Trophoblast cell (in vitro differentiated cells and primary cell): ENCODE measurements around the gene ZNF212.

Experiments used
- DNase-seq, 2 donors: peaks; one replicate each; pipeline ENCODE4 v3.0.0-alpha.2; 2016
- H2AFZ ChIP-seq: 2 replicates; pipeline ENCODE4 v1.6.1; 2013; ENCODE audit warnings: low read length, moderate library complexity, mild to moderate bottlenecking; ENCODE audit not compliant: insufficient read depth, poor library complexity
- H2AK5ac ChIP-seq: 2 replicates; pipeline ENCODE4 v1.6.1; 2013; ENCODE audit warnings: mild to moderate bottlenecking, low read length
- H2BK120ac ChIP-seq: 2 replicates; pipeline ENCODE4 v1.6.1; 2013; ENCODE audit warnings: low read length, mild to moderate bottlenecking, moderate library complexity; ENCODE audit not compliant: insufficient read depth, poor library complexity
- H2BK12ac ChIP-seq: 2 replicates; pipeline ENCODE4 v1.6.1; 2013; ENCODE audit warnings: mild to moderate bottlenecking, low read length, moderate library complexity
- H2BK5ac ChIP-seq: 2 replicates; pipeline ENCODE4 v1.6.1; 2013; ENCODE audit warnings: low read length, low read depth, moderate library complexity, mild to moderate bottlenecking; ENCODE audit not compliant: poor library complexity
- H3K14ac ChIP-seq: 2 replicates; pipeline ENCODE4 v1.6.1; 2013; ENCODE audit warnings: mild to moderate bottlenecking, low read length
- H3K18ac ChIP-seq: 2 replicates; pipeline ENCODE4 v1.6.1; 2013; ENCODE audit warnings: mild to moderate bottlenecking, low read length
- H3K23ac ChIP-seq: 2 replicates; pipeline ENCODE4 v1.6.1; 2013; ENCODE audit warnings: low read length
- H3K27ac ChIP-seq: 2 replicates; pipeline ENCODE4 v1.5.1; 2013; ENCODE audit warnings: low read depth, mild to moderate bottlenecking, inconsistent platforms, low read length, moderate library complexity
- H3K27me3 ChIP-seq: 2 replicates; pipeline ENCODE4 v1.6.1; 2013; ENCODE audit warnings: inconsistent platforms, mild to moderate bottlenecking, low read length, moderate library complexity; ENCODE audit not compliant: insufficient read depth
- H3K36me3 ChIP-seq, 2 experiments: 1 replicate in 1 of 2; 2 replicates in 1 of 2; pipeline ENCODE4 v1.6.1; 2013; ENCODE audit warnings: low read length in 2 of 2, mild to moderate bottlenecking in 2 of 2, moderate library complexity in 1 of 2; ENCODE audit not compliant: insufficient read depth in 2 of 2, control insufficient read depth in 1 of 2
- H3K4ac ChIP-seq: 2 replicates; pipeline ENCODE4 v1.6.1; 2013; ENCODE audit warnings: low read depth, mild to moderate bottlenecking, low read length, moderate library complexity
- H3K4me1 ChIP-seq, 2 experiments: 1 replicate in 1 of 2; 2 replicates in 1 of 2; pipeline ENCODE4 v1.6.1; 2013; ENCODE audit warnings: low read length in 2 of 2, mild to moderate bottlenecking in 2 of 2, moderate library complexity in 1 of 2; ENCODE audit not compliant: insufficient read depth in 2 of 2, control insufficient read depth in 1 of 2
- H3K4me2 ChIP-seq: 2 replicates; pipeline ENCODE4 v1.6.1; 2013; ENCODE audit warnings: inconsistent platforms, mild to moderate bottlenecking, low read length, moderate library complexity
- H3K4me3 ChIP-seq: 2 replicates; pipeline ENCODE4 v1.5.1; 2013; ENCODE audit warnings: mild to moderate bottlenecking, low read depth, low read length, inconsistent platforms
- H3K79me1 ChIP-seq: one replicate; pipeline ENCODE4 v1.6.1; 2013; ENCODE audit warnings: low read length
- H3K79me2 ChIP-seq: 2 replicates; pipeline ENCODE4 v1.6.1; 2013; ENCODE audit warnings: low read length, mild to moderate bottlenecking; ENCODE audit not compliant: control insufficient read depth, insufficient read depth, poor library complexity
- H3K9ac ChIP-seq: 2 replicates; pipeline ENCODE4 v1.6.1; 2013; ENCODE audit warnings: mild to moderate bottlenecking, low read length
- H3K9me3 ChIP-seq: 2 replicates; pipeline ENCODE4 v1.6.1; 2013; ENCODE audit warnings: low read depth, mild to moderate bottlenecking, control low read depth, inconsistent platforms, low read length; ENCODE audit not compliant: insufficient read depth
- H4K12ac ChIP-seq: 2 replicates; pipeline ENCODE4 v1.6.1; 2013; ENCODE audit warnings: low read depth, mild to moderate bottlenecking, low read length, moderate library complexity
- H4K8ac ChIP-seq: 2 replicates; pipeline ENCODE4 v1.6.1; 2013; ENCODE audit warnings: low read depth, mild to moderate bottlenecking, low read length, moderate library complexity
- H4K91ac ChIP-seq: one replicate; pipeline ENCODE4 v1.6.1; 2013; ENCODE audit warnings: low read depth, mild to moderate bottlenecking, low read length, moderate library complexity
- WGBS: extraction: QIAGEN DNeasy Blood & Tissue Kit; methylation state at CpG from one replicate; pipeline ENCODE4 v1.1.7; 2013; ENCODE audit warnings: missing lambda C conversion rate; ENCODE audit not compliant: insufficient read length, insufficient coverage; ENCODE audit errors: extremely low coverage; 5-methylcytosine and 5-hydroxymethylcytosine counted together

The ZNF212 gene

GRCh38 chr7:149196151-149196704 lies 43.2 kb upstream of the ZNF212 start:
- Histone ChIP-seq H3K9me3 (peaks cover 7% of the 10 kb centered on the region), H3K4ac (peak overlapping the region; percentile 88), H3K4me1 (peaks cover 9 to 11% of the 10 kb centered on the region in 2 experiments), H2BK120ac (peak overlapping the region; percentile 56), H3K27me3 (no peaks in the 10 kb centered on the region), H3K4me2 (peak overlapping the region; percentile 95), H3K9ac (peak overlapping the region; percentile 100), H3K18ac (peak overlapping the region; percentile 37), H2AK5ac (peak overlapping the region; percentile 83), H3K4me3 (peak overlapping the region; percentile 97), H4K91ac (peak overlapping the region; percentile 91), H2AFZ (peak overlapping the region; percentile 68), H3K23ac (no peak overlapping the region), H3K14ac (peak overlapping the region; percentile 92), H3K79me2 (peaks cover 12% of the 10 kb centered on the region), H4K8ac (peak overlapping the region; percentile 92), H2BK5ac (peak overlapping the region; percentile 93), H4K12ac (peak overlapping the region; percentile 77), H3K79me1 (peaks cover 3% of the 10 kb centered on the region), H3K36me3 (peaks cover 26 to 27% of the 10 kb centered on the region in 2 experiments), H3K27ac (peak overlapping the region; percentile 79), H2BK12ac (no peak overlapping the region)
- no CpG with 5 or more reads among the region's 17 CpGs for whole genome bisulfite sequencing
- no peak for DNase-seq

GRCh38 chr7:149196705-149197171 lies 42.7 kb upstream of the ZNF212 start:
- Histone ChIP-seq H2BK12ac (no peak overlapping the region), H4K8ac (no peak overlapping the region), H3K4me1 (peaks cover 9 to 11% of the 10 kb centered on the region in 2 experiments), H3K9me3 (peaks cover 7% of the 10 kb centered on the region), H2AK5ac (no peak overlapping the region), H4K12ac (peak overlapping the region; percentile 77), H3K9ac (peak overlapping the region; percentile 100), H3K14ac (peak overlapping the region; percentile 92), H3K4me3 (peak overlapping the region; percentile 97), H4K91ac (no peak overlapping the region), H3K27ac (no peak overlapping the region), H3K27me3 (no peaks in the 10 kb centered on the region), H3K23ac (no peak overlapping the region), H2AFZ (peak overlapping the region; percentile 39), H2BK120ac (peak overlapping the region; percentile 56), H3K4me2 (peak overlapping the region; percentile 95), H3K79me1 (peaks cover 3% of the 10 kb centered on the region), H3K36me3 (peaks cover 29 to 30% of the 10 kb centered on the region in 2 experiments), H2BK5ac (no peak overlapping the region), H3K4ac (peak overlapping the region; percentile 88), H3K79me2 (peaks cover 12% of the 10 kb centered on the region), H3K18ac (peak overlapping the region; percentile 67)
- no peak for DNase-seq
- WGBS = no CpG with 5 or more reads among the region's 7 CpGs

GRCh38 chr7:149197675-149198074 lies 41.8 kb upstream of the ZNF212 start:
- Histone ChIP-seq H2AK5ac (no peak overlapping the region), H3K23ac (no peak overlapping the region), H3K9ac (no peak overlapping the region), H3K27me3 (no peaks in the 10 kb centered on the region), H3K9me3 (peaks cover 7% of the 10 kb centered on the region), H4K91ac (no peak overlapping the region), H3K14ac (no peak overlapping the region), H3K27ac (no peak overlapping the region), H3K4me1 (peaks cover 9 to 11% of the 10 kb centered on the region in 2 experiments), H3K18ac (no peak overlapping the region), H3K4me3 (no peak overlapping the region), H3K4me2 (no peak overlapping the region), H2AFZ (no peak overlapping the region), H3K36me3 (peaks cover 31 to 32% of the 10 kb centered on the region in 2 experiments), H4K12ac (no peak overlapping the region), H3K4ac (no peak overlapping the region), H3K79me2 (peaks cover 12% of the 10 kb centered on the region), H2BK5ac (no peak overlapping the region), H2BK12ac (no peak overlapping the region), H3K79me1 (peaks cover 3% of the 10 kb centered on the region), H2BK120ac (no peak overlapping the region), H4K8ac (no peak overlapping the region)
- no CpG with 5 or more reads among the region's 4 CpGs for WGBS
- DNase-seq = peak; percentile 44 to 52

- Histone ChIP-seq H2AK5ac (no peak overlapping the region), H3K4ac (no peak overlapping the region), H4K91ac (no peak overlapping the region), H3K9ac (no peak overlapping the region), H2AFZ (no peak overlapping the region), H3K4me2 (no peak overlapping the region), H2BK120ac (no peak overlapping the region), H3K4me1 (peaks cover 12 to 15% of the 10 kb centered on the region in 2 experiments), H4K8ac (no peak overlapping the region), H3K9me3 (peaks cover 7% of the 10 kb centered on the region), H3K36me3 (peaks cover 31 to 32% of the 10 kb centered on the region in 2 experiments), H3K18ac (no peak overlapping the region), H3K27me3 (no peaks in the 10 kb centered on the region), H2BK12ac (no peak overlapping the region), H3K23ac (no peak overlapping the region), H2BK5ac (no peak overlapping the region), H3K27ac (no peak overlapping the region), H3K79me2 (peaks cover 12% of the 10 kb centered on the region), H3K79me1 (peaks cover 6% of the 10 kb centered on the region), H4K12ac (no peak overlapping the region), H3K4me3 (peak overlapping the region; percentile 52), H3K14ac (no peak overlapping the region)
- DNase-seq = no peak
- WGBS = no CpG with 5 or more reads among the region's 22 CpGs
These were observed 41.2 kb upstream of the ZNF212 start for GRCh38 chr7:149198161-149198816.
